Superior temporal gyrus (tissue), 1 donor: Measurements from ENCODE around the gene NOD1.

Experiments used
- DNase-seq: peaks from one replicate; pipeline ENCODE4 v3.0.0-alpha.2; 2016; ENCODE audit errors: extremely low spot score

NOD1 gene

DNA sequence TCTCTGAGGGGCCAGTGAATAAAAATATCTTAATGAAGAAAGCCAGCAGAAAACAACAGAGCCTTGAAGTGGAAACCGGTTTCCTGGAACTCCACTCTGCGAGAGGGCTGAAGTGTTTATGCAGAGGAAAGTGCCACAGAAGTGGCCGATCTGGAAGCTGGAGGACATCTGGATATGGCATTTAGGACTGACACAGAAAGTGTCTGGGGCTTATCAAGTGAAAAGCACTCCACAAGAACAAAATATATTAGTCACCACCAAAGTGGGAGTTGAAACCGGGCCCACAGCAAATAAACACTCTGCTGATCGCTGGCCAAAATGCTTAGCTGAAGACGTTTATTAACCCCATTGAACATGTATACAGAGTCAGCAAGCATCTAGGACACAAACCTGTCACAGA lies 7.8 kb downstream of the NOD1 start:
- DNase-seq: no peak

DNA sequence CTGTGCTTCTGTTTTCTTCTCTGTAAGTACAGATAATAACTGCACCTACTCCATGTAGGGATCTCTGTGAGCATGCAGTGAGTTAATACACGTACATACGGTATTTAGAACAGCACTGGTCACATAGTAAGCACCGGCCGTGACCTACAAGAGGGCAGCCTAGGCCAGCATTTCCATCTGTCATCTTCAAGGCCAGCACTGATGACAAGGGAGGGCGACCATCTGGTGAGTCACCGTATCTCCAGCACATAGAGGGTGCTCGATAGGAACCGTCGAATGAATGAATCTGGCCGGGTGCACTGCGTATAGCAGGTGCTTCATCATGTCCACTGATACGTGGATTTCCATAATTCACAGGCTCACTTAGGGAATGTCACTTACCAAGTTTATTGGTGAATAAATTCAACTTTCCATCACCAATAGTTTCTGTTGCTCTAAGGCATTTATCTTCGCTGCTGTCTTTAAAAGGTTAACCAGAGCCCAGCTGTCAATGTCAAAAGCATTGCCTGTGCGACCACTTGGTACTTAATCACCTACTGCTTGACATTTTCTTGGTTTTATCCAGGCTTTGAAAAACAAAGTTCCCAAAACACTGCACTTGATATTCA lies 8.3 kb downstream of the NOD1 start:
- DNase-seq: no peak

- DNase-seq: peak; percentile 61
Measured at GRCh38 chr7:30469303-30469702, 9.3 kb downstream of the NOD1 start.

- no peak for DNase-seq
Measured at GRCh38 chr7:30468791-30469190, 9.8 kb downstream of the NOD1 start.

GRCh38 chr7:30468041-30468440 lies 10.5 kb downstream of the NOD1 start:
- DNase-seq: no peak

DNA sequence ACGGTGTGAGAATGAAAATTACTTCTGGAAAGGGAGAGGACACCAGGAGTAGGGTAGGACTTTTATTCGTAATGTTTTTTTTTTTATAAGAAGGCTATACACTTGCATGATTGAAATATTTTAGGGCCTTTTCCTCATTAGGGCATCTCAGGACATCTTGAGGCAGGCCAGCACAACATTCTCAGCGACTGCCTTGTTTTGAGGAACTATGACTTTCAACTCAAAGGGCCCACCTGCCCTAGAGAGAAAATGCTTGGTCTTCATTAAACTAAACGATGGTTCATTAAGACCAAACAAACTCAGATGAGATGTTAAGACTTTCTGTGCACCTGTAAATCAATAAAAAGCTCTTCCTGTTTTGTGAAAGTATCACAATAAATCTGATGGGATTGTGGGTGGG lies 11.3 kb downstream of the NOD1 start:
- DNase-seq: no peak

- no peak for DNase-seq
Measured at GRCh38 chr7:30466266-30466665, 12.3 kb downstream of the NOD1 start.

- no peak for DNase-seq
Measured at GRCh38 chr7:30465811-30466180, 12.8 kb downstream of the NOD1 start.

GRCh38 chr7:30465046-30465810 lies 13.4 kb downstream of the NOD1 start:
- no peak for DNase-seq

DNA sequence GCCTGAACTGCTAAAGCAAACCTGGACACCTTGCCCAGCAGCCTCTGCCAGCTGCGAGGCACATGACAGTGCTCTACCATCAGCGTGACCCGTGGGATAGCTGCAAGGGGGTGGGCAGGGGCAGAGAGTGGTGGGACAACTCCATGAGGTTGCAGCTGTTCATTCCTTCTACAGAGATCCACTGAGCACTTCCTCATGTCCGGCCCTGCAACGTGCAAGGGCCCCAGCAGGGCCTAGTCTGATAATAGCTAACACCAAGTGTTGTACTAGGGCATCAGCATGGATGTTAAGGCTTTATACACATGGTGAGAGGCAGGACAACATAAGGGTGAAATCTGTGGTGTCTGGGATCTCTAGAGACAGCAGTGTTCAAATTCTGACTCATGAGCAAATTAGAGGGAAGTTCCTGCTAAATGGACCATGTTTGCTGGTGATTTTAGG lies 14.3 kb downstream of the NOD1 start:
- DNase-seq: no peak

GRCh38 chr7:30463405-30464145 lies 15.0 kb downstream of the NOD1 start:
- no peak for DNase-seq

DNA sequence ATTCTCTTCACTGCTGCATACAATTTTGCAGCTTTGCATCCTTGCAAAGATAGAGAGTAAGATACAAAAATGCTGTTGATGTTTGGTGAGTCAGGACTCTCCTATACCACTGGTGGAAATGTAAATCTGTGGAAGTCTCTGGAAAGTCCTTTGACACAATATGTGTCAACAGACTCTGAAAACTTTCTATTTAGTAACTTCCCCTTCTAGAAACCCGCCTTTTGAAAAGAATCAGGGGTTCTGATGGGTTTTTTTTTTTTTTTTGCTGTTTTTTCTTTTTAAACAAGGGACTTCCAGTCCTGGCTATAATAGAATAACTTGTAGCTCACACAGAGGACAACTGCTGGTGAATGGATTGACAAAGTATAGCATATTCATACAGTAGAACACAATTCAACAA lies 16.4 kb downstream of the NOD1 start:
- no peak for DNase-seq

DNA sequence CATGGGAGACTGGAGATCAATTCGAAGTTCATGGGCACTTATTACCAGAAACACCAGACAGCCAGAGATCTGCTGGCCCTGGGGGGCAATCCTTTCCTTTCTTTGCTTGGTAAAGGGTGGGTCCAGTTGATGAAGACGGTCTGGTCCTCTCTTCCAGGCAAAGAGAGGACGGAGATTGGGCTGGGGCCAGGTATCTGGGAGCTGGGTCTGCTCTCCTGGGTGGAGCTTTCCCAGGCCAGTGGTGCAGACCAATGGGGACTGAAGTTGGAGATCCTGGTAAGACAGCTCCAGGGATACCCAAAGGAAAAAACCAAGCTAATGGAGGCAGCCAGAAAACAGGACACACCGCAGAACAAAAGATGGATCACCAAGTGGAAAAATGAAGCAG lies 18.3 kb downstream of the NOD1 start:
- no peak for DNase-seq

GRCh38 chr7:30459591-30460245 lies 18.9 kb downstream of the NOD1 start:
- DNase-seq: no peak

DNA sequence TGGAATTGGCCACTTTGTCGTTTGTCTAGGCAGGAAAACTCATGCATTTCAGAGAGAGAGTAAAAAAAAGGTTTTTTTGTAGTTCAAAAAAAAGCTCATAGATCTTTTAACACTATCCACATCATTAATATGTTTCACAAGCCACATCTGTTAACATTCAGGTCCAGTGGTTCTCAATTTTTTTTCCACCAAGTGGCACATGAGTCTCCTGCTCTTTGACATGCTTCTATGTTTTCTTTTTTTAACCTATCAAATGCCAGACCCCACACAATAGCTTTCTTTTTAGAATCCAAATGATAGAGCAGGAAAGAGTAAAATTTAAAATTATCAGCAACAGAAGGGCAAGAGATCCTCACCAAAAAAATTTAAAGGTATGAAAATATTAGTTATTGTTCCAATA lies 20.3 kb downstream of the NOD1 start:
- no peak for DNase-seq

DNA sequence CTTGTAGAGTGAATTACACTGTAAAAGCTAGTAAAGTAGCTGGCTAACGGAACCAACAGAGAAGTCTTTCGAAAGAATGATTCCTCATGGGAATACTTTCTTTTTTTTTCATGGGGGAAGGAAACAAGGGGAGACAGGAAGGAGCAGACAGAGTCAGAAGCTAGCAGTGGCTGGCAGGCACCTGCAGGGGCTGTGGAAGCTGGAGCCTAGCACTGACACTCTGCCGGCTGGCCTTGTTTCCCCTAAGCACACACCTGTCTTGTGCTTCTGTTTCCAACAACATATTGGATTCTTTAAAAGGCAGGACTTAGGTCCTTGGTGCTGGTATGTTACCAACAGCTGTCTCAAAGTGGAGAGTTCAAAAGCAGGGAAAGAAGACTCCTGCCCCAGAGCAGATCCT lies 24.7 kb downstream of the NOD1 start:
- no peak for DNase-seq

- DNase-seq: no peak
Measured at GRCh38 chr7:30453016-30453415, 25.6 kb downstream of the NOD1 start.

DNA sequence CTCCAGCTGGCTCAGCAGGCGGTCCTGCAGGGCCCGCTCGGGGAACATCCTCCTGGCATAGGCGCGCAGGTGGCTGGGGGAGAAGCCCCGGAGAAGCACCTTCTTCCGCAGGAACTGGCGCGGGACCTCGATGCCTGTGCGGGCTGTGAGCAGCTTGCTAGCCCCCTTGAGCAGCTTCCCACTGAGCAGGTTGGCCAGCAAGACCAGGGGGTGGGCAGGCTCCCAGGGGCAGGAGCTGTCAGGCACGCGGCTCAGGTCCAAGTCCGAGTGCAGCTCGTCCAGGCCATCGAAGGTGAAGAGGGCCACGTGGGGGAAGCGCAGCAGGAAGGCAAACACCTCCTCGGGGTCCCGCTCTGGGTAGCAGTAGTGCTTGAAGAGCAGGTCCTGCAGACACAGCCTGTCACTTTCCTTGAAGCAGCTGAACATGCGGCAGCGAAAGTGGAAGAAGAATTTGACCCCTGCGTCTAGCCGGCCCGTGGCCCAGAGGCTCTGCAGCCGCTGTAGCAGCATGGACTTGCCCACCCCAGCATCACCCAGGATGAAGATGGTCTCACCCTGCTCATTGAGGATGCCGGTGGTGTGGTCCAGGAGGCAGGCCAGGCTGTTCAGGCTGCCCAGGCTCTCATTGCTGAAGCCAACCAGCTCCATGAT lies 26.2 kb downstream of the NOD1 start:
- no peak for DNase-seq

DNA sequence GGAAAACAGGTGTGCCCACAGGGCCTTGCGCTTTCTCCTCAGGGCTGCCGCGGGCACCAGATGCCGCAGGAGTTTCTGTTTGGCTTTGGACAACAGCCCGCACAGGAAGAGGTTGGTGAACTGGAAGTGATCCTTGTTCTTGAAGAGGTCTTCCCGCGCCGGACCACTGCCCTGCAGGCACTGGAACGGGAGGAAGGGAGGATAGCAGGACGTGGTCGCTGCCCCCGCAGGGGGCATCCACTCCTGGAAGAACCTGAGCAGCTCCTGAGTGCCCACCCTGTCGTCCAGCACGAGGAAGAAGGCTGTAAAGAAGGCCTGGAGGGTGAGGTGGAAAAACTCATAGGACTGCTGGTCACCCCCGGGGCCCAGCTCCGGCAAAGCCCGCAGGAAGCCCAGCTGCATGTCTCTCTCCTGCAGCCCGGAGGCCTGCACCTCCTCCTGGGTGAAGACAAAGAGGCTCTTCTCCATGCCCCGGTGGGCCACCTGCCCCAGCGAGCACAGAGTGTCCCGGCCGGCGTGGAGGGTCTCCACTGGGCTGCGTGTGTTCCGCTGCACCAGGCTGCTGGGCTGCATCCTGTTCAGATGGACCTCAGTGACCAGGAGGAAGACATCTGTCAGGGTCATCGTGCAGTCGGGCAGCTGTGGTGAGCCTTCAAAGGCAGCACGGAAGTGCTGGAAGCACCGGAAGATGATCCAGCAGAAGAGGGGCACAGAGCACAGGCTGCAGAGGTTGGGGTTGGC lies 26.9 kb downstream of the NOD1 start:
- no peak for DNase-seq

DNA sequence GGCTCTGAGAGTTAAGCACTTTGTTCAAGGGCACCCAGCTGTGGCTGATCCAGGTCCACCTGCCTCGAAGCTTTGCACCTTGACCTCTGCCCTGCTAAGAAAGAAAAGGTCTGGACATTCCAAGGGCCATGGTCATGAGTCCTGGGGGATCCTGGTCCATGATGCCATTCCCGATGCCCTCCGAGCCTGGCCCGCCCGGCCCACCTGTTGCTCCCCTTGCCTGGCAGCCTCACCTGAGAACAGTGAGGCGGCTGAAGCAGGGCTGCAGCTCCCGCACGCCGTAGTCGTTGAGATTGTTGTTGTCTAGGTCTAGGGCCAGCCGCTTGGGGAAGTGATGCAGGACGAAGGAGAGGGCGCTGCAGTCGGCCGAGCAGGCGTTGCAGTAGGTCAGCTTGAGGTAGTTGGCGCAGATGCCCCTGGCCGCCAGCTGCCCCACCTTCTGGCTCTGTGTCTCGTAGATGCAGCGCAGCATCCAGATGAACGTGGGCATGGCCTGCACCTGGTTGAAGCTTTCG lies 27.5 kb downstream of the NOD1 start:
- no peak for DNase-seq
